Right atrium auricular region (tissue), 2 donors: ENCODE measurements around the gene THAP9. TPM values are rescaled to one million over a fixed set of nuclear protein-coding genes. Genes with fewer than 3 reads are reported as not detected.
"Not testable (repeated sequence)": the region's sequence is repeated elsewhere in the genome, so short reads cannot be mapped to it uniquely, and the experiment has no call there.

Experiments
- DNase-seq: peaks from one replicate; pipeline ENCODE4 v3.0.0-alpha.2; 2019; ENCODE audit warnings: low spot score
- H3K27ac ChIP-seq, 2 donors: fragments of 200-600 bp; sonication (generic); 1 replicate in 1 of 2; 2 replicates in 1 of 2; pipeline ENCODE4 v1.5.1; 2016 to 2019
- H3K27me3 ChIP-seq, 2 donors: fragments of 200-600 bp; sonication (generic); one replicate each; pipeline versions ENCODE4 v1.5.1 to v1.6.0; 2017 to 2019
- H3K36me3 ChIP-seq: fragments of 200-600 bp; sonication (generic); one replicate; pipeline ENCODE4 v1.5.1; 2016
- H3K4me1 ChIP-seq, 2 donors: fragments of 200-600 bp; sonication (generic); one replicate each; pipeline versions ENCODE4 v1.5.1 to v1.6.0; 2017 to 2019
- H3K4me3 ChIP-seq, 2 donors: fragments of 200-600 bp; sonication (generic); 1 replicate in 1 of 2; 2 replicates in 1 of 2; pipeline ENCODE4 v1.5.1; 2017 to 2019; ENCODE audit warnings: mild to moderate bottlenecking in 1 of 2, moderate library complexity in 1 of 2
- H3K9me3 ChIP-seq, 2 donors: fragments of 200-600 bp; sonication (generic); one replicate each; pipeline ENCODE4 v1.5.1; 2019
- total RNA-seq, 2 donors: library from RNA; depleted of rRNA; stranded (reverse); fragments of >200 nt; gene quantifications; one replicate each; pipeline ENCODE4 v1.1.0, GENCODE V29; 2016
- TF ChIP-seq, protein P1 (sequence below), 2 donors: fragments of 200-600 bp; sonication (generic); IDR thresholded peaks; one replicate each; pipeline ENCODE4 v1.5.1; 2019; ENCODE audit warnings: antibody characterized with exemption in 2 of 2

Gene THAP9
- total RNA-seq, 2 donors from 2014 or later, result 2.2 to 3.0 TPM

- peaks cover 90% of the 10 kb centered on the region for H3K36me3 ChIP-seq
- H3K4me1 ChIP-seq, result peaks cover 0 to 12% of the 10 kb centered on the region in 2 donors
- DNase-seq, result no peak
- no peak overlapping the region for H3K4me3 ChIP-seq
- H3K27ac ChIP-seq, result peak overlapping the region in 1 of 2 donors; percentile 10
- TF ChIP-seq, protein P1, sequence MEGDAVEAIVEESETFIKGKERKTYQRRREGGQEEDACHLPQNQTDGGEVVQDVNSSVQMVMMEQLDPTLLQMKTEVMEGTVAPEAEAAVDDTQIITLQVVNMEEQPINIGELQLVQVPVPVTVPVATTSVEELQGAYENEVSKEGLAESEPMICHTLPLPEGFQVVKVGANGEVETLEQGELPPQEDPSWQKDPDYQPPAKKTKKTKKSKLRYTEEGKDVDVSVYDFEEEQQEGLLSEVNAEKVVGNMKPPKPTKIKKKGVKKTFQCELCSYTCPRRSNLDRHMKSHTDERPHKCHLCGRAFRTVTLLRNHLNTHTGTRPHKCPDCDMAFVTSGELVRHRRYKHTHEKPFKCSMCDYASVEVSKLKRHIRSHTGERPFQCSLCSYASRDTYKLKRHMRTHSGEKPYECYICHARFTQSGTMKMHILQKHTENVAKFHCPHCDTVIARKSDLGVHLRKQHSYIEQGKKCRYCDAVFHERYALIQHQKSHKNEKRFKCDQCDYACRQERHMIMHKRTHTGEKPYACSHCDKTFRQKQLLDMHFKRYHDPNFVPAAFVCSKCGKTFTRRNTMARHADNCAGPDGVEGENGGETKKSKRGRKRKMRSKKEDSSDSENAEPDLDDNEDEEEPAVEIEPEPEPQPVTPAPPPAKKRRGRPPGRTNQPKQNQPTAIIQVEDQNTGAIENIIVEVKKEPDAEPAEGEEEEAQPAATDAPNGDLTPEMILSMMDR (IDR thresholded peaks at IDR 0.05), result no peak
- no peaks in the 10 kb centered on the region for H3K9me3 ChIP-seq
- H3K27me3 ChIP-seq, result no peaks in the 10 kb centered on the region
Observed at GRCh38 chr4:82864336-82864979, 36.1 kb upstream of the THAP9 start.

DNA sequence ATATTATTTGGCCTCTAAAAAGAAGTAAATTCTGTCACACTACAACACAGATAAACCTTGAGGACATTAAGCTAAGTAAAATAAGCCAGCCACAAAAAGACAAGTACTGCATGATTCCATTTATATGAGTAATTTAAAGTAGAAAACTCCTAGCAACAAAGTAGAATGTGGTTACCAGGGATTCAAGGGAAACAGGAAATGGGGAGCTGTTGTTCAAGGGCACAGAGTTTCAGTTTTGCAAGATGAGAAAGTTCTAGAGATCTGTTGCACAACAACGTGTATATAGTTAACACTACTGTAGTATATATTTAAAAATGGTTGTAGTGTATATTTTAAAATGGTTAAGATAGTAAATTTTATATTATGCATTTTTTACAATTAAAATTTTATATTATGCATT is 34.9 kb upstream of the THAP9 start:
- Histone ChIP-seq H3K4me1 (peaks cover 0 to 12% of the 10 kb centered on the region in 2 donors), H3K36me3 (peaks cover 93% of the 10 kb centered on the region), H3K27me3 (no peaks in the 10 kb centered on the region), H3K4me3 (no peak overlapping the region), H3K27ac (peak overlapping the region in 1 of 2 donors; percentile 34), H3K9me3 (no peaks in the 10 kb centered on the region)
- TF ChIP-seq, protein P1 (IDR thresholded peaks at IDR 0.05), result no peak
- DNase-seq, result no peak

- H3K9me3 ChIP-seq, H3K4me3 ChIP-seq, DNase-seq, H3K27me3 ChIP-seq: not testable (repeated sequence)
- H3K36me3 ChIP-seq, result peaks cover 94% of the 10 kb centered on the region
- H3K4me1 ChIP-seq, result peaks cover 0 to 12% of the 10 kb centered on the region in 2 donors
- peak overlapping the region in 1 of 2 donors; percentile 34 for H3K27ac ChIP-seq
Observed at GRCh38 chr4:82866033-82866432, 34.5 kb upstream of the THAP9 start.

DNA sequence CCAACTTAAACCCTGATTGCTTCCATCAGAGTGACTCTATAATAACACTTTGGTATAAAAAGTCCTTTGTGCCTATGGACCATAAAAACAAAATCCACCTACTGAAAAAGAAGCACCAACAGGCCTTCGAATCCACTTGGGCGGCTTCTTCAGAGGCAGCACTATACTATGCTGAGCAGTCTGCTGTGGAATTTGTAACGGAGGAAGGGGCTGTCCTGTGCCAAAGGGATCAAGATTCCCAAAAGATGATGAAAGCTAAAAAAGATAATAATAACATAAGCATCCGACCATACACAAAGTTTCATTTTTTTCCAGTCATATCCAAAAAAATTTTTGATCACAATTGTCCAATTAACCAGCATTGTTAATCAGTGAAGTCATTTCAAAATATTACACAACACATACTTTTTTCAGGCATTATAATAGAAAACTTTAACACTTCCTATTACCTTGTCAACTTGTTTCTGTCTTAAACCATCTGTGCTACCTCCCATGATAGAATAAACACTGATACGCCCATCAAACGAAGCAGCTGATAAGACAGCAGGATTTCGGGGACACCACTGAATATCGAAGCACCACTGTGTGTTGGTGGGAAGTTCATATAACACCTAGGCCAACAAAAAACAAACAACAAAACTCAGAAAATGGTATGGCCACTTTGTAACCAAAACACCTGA is 33.7 kb upstream of the THAP9 start:
- Histone ChIP-seq H3K4me1 (peaks cover 0 to 12% of the 10 kb centered on the region in 2 donors), H3K27ac (peak overlapping the region in 1 of 2 donors; percentile 34), H3K27me3 (no peaks in the 10 kb centered on the region), H3K36me3 (peaks cover 96% of the 10 kb centered on the region), H3K9me3 (no peaks in the 10 kb centered on the region), H3K4me3 (no peak overlapping the region)
- TF ChIP-seq, protein P1 (IDR thresholded peaks at IDR 0.05), result no peak
- no peak for DNase-seq

- H3K4me1 ChIP-seq, result peaks cover 0 to 12% of the 10 kb centered on the region in 2 donors
- no peaks in the 10 kb centered on the region for H3K9me3 ChIP-seq
- H3K36me3 ChIP-seq, result peaks cover 96% of the 10 kb centered on the region
- no peak for DNase-seq
- TF ChIP-seq, protein P1 (IDR thresholded peaks at IDR 0.05), result no peak
- H3K27me3 ChIP-seq, result no peaks in the 10 kb centered on the region
- H3K4me3 ChIP-seq, result no peak overlapping the region
- H3K27ac ChIP-seq, result no peak overlapping the region
Observed at GRCh38 chr4:82868572-82868971, 32.0 kb upstream of the THAP9 start.

DNA sequence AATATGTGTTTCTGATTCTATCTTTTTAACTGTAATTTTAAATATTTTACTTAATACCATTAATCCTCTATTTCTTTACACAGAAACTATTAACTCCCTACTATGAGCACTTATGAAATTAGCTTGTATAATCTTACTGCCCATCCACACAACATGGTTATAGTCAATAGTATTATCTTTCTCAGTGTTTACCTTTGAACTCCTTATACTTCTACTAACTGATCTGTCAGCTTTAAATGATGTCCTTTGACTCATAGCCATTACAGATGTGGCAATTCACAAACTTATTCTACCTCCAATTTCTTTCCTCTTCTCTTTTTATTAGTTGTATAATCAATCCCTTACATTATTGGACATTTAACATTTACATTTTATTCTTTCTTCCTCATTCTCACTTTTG is 15.1 kb upstream of the THAP9 start:
- peaks cover 0 to 36% of the 10 kb centered on the region in 2 donors for H3K4me1 ChIP-seq
- H3K36me3 ChIP-seq, result no peaks in the 10 kb centered on the region
- no peak overlapping the region for H3K4me3 ChIP-seq
- H3K9me3 ChIP-seq, result no peaks in the 10 kb centered on the region
- H3K27ac ChIP-seq, result no peak overlapping the region
- no peak for DNase-seq
- TF ChIP-seq, protein P1 (IDR thresholded peaks at IDR 0.05), result no peak
- no peaks in the 10 kb centered on the region for H3K27me3 ChIP-seq
